Measurements from ENCODE around the gene UBALD1. TPM values are rescaled to one million over a fixed set of nuclear protein-coding genes. Genes with fewer than 3 reads are reported as not detected.
A peak's percentile ranks its signal among the peaks of the same experiment; 100 is the strongest.

UBALD1 gene
- total and polyA plus RNA-seq, 9 of the 15 experiments (the other 6 are each of a cell fraction or from before 2014, with no cell fraction given), result 1.3 to 38.0 (median 6.2) TPM; not detected in 2

GRCh38 chr16:4663777-4664465 lies 49.2 kb upstream of the UBALD1 start (continued):
- TF ChIP-seq ZNF449 (CRISPR knock-in tag; IDR thresholded peaks at IDR 0.05) (no peak), ZFP30 (CRISPR knock-in tag; IDR thresholded peaks at IDR 0.05; ENCODE audit: borderline replicate concordance) (no peak), FUS (optimal IDR thresholded peaks at IDR 0.05; ENCODE audit: low read depth, low read length) (no peak), NFIC (IDR thresholded peaks at IDR 0.05) (peak; percentile 35)

DNA sequence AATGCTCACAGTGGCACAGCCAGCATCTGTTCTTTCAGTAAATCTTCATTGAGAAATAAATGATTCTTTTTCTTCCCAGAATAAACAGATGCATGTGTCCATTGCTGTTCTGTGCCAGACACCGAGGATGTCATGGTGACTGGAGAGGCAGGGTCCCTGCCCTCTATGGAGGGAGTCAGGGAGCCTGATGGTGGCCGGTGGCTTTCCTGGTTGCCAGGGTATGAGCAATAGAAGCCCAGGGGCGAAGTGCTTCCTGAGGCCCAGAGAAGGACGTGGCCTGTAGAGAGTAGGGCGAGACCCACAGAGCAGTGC lies 48.7 kb upstream of the UBALD1 start:
- no peaks in the 10 kb centered on the region for H3K27me3 ChIP-seq (ENCODE audit: control insufficient read depth in 2 of 2, insufficient read depth in 2 of 2, low read length in 2 of 2)
- peak overlapping the region in 1 of 2 experiments; percentile 77; a peak in 2 of 4 replicates for H3K9ac ChIP-seq (ENCODE audit: insufficient read depth in 1 of 2, low read depth in 2 of 2, low read length in 2 of 2)
- H3K9me1 ChIP-seq (ENCODE audit: control insufficient read depth, insufficient read depth, low read length), result no peaks in the 10 kb centered on the region
- ChIA-PET POLR2A (no interaction called here), CTCF (ENCODE audit: low intra/inter-chr PET ratio) (no interaction called here)
- TF ChIP-seq THRAP3 (IDR thresholded peaks at IDR 0.05; ENCODE audit: borderline replicate concordance) (no peak), NR1H2 (CRISPR knock-in tag; IDR thresholded peaks at IDR 0.05) (no peak), ZNF239 (CRISPR knock-in tag; IDR thresholded peaks at IDR 0.05) (no peak), ZNF24 (IDR thresholded peaks at IDR 0.05) (no peak), PTBP1 (IDR thresholded peaks at IDR 0.05; ENCODE audit: low read depth, low read length) (no peak), MAFK (IDR thresholded peaks at IDR 0.05; ENCODE audit: low read length) (no peak), TGIF2 (CRISPR knock-in tag; IDR thresholded peaks at IDR 0.05) (no peak), HBP1 (CRISPR knock-in tag; IDR thresholded peaks at IDR 0.05) (no peak), PHB2 (IDR thresholded peaks at IDR 0.05; ENCODE audit: low read depth) (no peak), SUPT5H (IDR thresholded peaks at IDR 0.05) (no peak), HDAC3 (IDR thresholded peaks at IDR 0.05; ENCODE audit: borderline replicate concordance, partially characterized antibody) (no peak), MCM3 (IDR thresholded peaks at IDR 0.05) (no peak), ZNF311 (CRISPR knock-in tag; IDR thresholded peaks at IDR 0.05) (no peak), CBFA2T2 (conservative IDR thresholded peaks at IDR 0.05) (no peak), ATF1 (CRISPR knock-in tag; IDR thresholded peaks at IDR 0.05) (no peak), ATF1 (tag; IDR thresholded peaks at IDR 0.05) (no peak), BMI1 (IDR thresholded peaks at IDR 0.05; ENCODE audit: low read length) (no peak)
- TF ChIP-seq, protein P1, sequence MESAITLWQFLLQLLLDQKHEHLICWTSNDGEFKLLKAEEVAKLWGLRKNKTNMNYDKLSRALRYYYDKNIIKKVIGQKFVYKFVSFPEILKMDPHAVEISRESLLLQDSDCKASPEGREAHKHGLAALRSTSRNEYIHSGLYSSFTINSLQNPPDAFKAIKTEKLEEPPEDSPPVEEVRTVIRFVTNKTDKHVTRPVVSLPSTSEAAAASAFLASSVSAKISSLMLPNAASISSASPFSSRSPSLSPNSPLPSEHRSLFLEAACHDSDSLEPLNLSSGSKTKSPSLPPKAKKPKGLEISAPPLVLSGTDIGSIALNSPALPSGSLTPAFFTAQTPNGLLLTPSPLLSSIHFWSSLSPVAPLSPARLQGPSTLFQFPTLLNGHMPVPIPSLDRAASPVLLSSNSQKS (CRISPR knock-in tag; IDR thresholded peaks at IDR 0.05), result no peak
- H3K4me3 ChIP-seq, result no peak overlapping the region
- H3K79me2 ChIP-seq (ENCODE audit: control insufficient read depth, insufficient read depth, low read length), result no peaks in the 10 kb centered on the region
- no peak overlapping the region for H3K4me2 ChIP-seq (ENCODE audit: insufficient read depth, low read length)
- no peak for FAIRE-seq
- no peak overlapping the region for H2AFZ ChIP-seq (ENCODE audit: low read depth, low read length)
- no peak for DNase-seq (ENCODE audit: extremely low read depth in 1 of 4, low spot score in 3 of 4)
- peaks cover 56% of the 10 kb centered on the region; the same call in 2 of the 3 replicates for H3K36me3 ChIP-seq (ENCODE audit: control insufficient read depth, insufficient read depth, low read length)
- in situ Hi-C loops (cut with MboI) (no loop called here), intact Hi-C loops (cut with micrococcal nuclease) (no loop called here)
- no peaks in the 10 kb centered on the region; the same call in 1 of the 2 replicates for H4K20me1 ChIP-seq (replicated peaks; ENCODE audit: control insufficient read depth, insufficient read depth, low read length)
- WGBS (ENCODE audit: insufficient coverage, low coverage, missing lambda C conversion rate), result 89% methylated on average over 5 of the region's 5 CpGs
- H3K27ac ChIP-seq (ENCODE audit: extremely low read depth, low read depth, low read length), result no peak overlapping the region
- H3K4me1 ChIP-seq (replicated peaks in 1 of 2; ENCODE audit: control insufficient read depth in 2 of 2, insufficient read depth in 2 of 2, low read length in 2 of 2), result peaks cover 0 to 30% of the 10 kb centered on the region in 2 experiments; a peak in 2 of 5 replicates
- no peak for ATAC-seq
- no TSS peak for BruUV-seq (replicated peaks)
- no peaks in the 10 kb centered on the region for H3K9me3 ChIP-seq (replicated peaks; ENCODE audit: control insufficient read depth, insufficient read depth, low read depth, low read length)
